ENCODE measurements around the gene PRKCA.
"Not testable (repeated sequence)": the region's sequence is repeated elsewhere in the genome, so short reads cannot be mapped to it uniquely, and the experiment has no call there.

PRKCA gene

DNA sequence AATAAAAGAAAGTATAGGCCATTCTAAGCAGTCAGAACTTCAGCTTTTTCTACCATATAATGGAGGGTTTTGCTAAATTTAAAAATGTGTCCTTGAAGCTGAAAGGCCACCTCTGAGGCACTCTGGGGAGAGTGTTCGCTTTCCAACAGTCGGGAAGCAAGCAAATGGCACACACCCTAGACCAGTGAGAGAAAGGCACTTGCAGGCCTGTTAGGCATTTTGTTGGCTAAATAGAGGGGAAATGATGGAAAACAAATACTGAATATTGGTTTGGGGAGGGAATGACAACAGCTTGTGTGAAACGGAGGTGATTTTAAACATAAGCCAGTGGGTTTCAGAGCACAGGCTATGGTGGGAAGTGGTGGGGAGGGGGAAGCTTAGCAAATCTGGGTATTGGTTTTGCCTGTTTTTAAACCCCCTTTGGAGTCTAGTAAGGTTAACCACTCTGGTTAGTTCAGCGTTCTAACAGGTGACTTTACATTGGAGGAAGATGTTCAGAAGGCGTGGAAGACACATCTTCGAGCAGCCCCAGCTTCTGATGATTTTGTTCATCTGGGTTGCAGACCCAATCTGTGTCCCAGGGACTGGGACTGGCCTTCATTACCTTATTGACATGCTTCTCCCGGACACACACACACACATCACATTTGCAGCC is 90.5 kb downstream of the PRKCA start:
- no peak for DNase-seq

DNA sequence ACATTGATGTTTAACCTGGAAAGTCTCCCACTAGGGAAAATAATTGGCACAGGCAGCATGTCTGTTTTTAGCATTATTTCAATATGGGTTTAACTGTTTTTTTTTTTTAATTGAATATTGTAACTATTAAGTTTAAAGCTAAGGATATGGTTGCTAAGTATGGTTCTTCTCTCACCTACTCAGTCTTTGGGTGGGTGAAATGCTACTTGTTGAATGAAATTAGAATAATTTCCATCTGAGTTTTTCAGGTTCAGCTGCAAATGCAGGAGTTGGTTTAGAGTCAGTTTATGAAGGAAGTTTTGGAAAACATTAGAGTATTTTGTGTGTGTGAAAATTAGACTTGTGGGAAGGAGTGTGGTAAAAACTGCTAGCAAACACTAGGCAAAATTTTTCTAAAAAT is 93.5 kb downstream of the PRKCA start:
- DNase-seq, result no peak

DNA sequence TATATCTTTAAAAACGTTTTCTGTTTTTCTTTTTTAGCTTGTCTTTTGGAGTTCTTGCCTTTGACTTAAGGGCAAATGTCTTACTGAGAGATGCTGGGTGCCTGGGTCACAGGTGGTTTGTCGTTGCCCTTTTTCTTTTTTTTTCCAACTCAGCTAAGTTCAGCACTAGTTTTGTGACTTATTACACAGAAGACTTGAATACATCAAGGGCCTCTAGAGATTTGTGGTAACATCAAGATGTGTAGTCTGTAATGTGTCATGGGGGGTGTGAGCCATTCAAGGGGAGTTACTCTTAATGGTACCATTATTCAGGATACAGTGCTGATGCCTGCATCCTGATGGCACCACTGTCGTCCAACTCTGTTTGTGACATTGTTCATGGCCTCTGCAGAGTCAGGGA is 95.1 kb downstream of the PRKCA start:
- no peak for DNase-seq

DNA sequence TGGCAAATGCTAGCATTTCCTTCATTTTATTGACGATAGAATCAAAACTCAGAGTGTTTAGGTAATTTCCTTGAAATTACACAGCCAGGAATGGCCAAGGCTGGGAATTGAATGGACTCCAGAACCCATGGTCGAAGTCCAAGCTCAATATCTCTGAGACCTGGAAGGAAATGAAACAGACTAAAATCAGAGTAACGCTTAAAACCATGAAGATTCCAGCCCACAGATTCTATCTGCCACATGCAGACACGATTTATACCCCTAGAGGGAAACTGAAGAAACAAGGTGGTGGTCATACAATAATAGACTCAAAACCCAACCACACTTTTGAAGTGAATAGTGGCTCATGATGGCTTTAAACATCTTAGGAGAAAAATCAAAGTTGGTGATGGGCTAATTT is 95.6 kb downstream of the PRKCA start:
- no peak for DNase-seq

DNA sequence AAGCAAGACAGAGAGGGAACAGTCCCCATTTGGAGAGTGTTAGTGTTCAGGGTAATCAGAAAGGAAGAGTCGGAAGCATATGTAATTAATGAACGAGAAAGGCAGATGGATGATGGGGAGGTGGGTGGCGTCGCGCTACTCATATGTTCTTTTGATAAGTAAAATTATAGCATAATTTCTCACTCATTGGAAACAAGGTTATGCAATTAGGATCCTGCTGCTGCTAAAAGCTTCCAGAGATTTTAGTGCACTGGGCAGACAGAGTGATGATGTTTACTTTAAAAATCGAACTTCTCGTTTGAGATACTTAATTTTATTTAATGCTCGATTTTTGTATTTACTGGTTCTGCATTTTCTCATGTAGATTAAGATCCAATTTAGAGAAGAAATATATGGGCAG is 96.2 kb downstream of the PRKCA start:
- DNase-seq, result no peak

DNA sequence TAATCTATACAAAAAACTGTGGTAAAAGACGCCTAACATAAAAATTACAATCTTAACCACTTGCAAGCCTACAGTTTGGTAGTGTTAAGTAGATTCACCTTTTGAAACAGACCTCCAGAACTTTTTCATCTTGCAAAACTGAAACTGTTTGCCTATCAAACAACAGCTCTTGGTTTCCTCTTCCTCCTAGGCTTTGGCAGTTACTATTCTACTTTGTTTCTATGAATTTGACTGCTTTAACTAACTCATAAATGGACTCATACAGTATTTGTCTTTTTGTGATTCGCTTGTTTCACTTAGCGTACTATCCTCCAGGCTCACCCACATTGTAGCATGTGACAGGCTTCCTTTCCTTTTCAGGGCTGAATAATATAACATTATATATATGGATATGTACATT is 97.0 kb downstream of the PRKCA start:
- no peak for DNase-seq

DNA sequence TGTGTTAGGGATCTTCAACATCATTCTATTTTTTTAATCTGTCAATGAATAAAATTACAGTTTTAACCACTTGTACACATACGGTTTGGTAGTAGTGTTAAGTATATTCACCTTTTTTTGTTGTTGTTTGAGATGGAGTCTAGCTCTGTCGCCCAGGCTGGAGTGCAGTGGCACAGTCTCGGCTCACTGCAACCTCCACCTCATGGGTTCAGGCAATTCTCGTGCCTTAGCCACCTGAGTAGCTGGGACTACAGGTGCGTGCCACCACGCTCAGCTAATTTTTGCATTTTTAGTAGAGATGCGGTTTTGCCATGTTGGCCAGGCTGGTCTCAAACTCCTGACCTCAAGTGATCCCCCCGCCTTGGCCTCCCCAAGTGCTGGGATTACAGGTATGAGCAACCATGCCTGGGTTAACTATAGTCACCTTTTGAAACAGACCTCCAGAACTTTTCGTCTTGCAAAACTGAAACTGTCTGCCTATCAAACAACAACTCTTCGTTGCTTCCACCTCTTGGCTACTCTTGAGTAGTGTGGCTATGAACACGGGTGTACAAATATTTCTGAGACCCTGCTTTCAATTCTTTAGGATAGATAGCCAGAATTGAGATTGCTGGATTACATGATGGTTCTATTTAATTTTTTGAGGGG is 97.8 kb downstream of the PRKCA start:
- DNase-seq, result not testable (repeated sequence)

DNA sequence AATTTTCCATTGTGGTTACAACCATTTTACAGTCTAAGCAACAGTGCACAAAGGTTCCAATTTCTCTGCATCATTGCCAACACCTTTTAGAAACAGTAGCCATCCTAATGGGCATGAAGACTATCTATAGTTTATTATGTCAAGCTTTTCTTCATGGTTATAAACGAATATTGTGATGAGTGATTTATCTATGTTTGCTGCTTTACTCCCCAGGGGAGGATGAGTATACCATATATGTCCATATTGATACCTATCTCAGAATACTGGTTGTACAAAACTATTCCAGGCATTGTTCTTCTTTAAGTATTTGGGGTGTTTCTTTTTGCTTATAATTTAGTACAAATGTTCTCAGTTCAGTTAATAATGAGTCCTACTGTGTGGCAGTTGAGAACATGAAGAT is 98.3 kb downstream of the PRKCA start:
- DNase-seq, result no peak

DNA sequence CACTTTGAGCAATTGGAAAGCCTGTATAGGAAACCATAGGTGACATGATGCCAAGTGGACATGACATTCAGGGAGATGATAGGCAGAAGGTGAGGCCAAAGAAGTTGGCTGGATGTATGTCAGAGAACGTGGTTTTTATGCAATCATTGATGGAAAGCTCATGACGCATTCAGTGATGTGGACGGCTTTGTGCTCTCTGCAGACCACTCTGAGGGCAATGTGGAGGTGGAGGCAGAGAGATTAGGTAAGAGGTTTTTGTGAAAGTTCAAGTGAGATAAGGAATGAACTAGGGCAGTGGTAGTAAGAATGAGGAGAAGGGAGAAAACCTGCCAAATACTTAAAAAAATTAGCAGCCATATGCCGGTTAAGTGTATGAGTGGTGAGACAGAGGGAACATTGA is 99.0 kb downstream of the PRKCA start:
- no peak for DNase-seq

DNA sequence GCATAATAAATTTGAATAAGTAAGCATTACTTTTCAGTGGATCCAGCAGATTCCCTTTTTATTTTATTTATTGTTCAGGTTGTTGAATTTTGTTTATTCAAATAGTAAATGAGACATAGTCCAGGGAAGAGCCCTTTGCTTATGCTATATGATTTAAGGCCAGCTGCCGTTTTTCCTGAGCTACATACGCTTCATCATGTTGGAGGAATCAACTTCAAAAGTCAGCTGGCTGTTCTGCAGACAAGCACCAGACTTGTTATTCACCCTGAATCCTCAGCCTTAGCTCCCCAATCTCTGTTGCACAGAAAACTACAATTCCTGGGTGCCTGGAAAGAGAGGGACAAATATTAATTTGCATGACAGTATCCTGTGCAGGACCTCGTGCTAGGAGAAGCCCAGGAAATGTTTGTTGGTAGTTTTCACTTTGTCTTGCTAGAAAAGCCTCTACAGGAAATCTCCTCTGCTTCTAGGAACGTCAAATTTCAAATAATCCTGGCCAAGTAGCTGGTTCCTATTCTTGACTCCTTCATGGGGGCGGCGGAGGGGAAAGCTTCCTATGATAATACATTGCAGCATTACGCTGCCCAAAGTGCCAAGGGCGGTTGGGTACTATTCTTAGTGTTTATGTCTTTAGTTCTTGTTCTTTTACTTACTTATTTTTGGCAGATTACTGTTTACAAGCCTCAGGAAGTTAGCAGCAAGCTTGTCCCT is 101.6 kb downstream of the PRKCA start:
- no peak for DNase-seq

DNA sequence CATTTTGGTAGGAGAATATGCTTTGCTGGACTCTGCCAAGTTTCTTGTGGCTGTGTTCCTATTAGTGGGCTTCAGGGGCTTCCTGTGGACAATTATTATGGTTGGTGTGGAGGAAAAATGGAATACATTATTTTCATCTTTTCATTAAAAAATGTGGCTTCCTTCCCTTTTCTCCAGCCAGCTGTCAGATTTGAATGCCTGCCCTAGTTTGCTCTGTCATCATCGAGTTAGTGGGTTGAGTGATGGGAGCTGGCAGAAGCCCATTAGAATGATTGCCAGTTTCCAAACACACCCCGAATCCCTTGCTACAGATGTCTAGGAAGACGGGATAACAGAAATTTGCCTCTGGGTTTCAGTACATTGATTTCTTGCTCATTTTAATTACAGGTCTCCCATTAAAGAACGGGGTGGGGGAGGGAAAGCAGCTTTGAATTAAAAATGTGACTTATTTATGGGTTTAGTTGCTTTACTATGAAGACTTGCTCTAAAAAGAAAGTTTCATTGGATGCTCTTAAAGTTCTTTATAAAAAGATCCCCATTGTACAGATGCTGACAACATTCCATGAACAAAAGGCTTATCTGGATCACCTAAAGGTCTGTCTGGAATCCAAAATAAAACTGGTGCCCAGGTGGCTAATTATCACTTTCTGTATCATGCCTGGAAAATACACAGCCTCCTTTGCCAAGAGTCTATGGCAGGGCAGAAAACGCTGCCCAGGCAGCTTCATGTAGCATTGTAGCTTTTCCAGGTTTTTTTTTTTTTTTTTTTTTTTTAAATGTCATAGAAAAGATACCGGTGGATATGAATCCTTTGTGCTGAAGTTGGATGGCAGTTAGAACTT is 103.6 kb downstream of the PRKCA start:
- DNase-seq, result no peak

DNA sequence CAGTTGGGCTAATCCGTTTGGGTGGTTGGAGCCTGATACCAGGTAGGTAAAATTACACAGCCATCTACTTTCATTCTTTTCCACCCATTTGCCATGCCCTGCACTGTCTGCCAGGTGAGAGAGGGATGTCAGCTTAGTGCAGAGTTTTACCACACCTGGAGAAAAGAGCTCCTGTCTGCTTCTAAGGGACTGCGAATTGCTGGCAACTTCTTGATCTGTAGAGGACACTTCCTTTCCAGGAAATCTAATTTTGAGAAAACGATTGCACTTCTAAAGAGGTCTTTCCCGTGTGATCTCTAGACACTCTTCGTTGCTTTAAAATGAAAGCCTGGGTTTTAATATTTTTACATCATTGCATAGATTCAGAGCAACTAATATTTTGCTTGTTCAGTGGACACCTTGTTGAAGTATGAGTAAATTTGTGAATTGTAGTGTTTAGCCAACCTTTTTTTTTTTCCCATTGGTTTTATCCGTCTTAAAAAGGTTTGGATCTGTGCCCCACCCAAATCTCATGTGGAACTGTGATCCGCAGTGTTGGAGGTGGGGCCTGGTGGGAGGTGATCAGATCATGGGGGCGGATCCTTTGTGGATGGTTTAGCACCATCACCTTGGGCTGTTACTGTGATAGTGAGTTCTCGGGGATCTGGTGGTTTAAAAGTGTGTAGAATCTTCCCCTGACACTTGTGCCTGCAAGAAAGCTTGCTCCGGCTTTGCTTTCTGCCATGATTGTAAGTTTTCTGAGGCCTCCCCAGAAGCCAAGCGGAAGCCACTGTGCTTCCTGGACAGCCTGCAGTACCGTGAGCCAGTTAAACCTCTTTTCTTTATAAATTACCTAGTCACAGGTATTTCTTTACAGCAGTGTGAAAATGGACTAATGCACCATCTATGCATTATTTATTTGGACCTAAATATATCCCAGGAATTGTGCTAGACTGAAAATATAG is 104.6 kb downstream of the PRKCA start:
- no peak for DNase-seq

DNA sequence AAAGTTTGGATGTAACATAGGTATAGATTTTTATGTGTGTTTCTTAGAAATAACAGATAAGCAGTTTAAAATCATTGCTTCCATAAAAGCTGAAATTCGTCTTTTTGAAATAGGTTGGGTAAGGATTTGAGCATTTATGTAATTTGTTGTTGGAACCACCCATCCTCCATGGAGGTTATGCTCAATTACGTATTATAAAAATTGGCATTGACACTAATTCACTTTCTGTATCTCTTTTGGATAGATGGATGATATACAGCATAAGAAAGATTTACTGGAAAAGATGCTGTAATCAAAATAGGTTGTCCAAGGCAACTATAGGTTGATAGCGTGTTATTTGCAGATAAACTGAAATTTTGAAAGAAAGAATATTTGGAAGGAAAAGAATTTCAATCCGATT is 105.5 kb downstream of the PRKCA start:
- DNase-seq, result no peak

DNA sequence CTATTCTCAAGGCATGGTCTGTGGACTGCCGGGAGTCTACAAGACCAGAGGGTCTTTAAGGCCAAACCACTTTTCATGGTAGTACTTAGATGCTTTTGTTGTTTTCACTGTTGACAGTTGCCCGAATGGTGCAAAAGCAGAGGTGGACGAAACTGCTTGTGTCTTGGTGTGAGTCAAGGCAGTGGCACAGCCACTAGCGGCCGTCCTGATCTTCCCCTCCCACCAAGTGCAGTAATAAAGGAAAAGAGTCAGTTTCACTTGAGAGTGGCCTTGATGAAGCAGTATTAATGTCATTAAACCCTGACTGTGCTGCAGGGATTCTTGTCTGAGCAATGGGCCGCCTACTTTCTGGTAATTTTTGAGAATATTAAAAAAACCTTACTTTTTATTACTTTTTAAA is 109.1 kb downstream of the PRKCA start:
- no peak for DNase-seq

DNA sequence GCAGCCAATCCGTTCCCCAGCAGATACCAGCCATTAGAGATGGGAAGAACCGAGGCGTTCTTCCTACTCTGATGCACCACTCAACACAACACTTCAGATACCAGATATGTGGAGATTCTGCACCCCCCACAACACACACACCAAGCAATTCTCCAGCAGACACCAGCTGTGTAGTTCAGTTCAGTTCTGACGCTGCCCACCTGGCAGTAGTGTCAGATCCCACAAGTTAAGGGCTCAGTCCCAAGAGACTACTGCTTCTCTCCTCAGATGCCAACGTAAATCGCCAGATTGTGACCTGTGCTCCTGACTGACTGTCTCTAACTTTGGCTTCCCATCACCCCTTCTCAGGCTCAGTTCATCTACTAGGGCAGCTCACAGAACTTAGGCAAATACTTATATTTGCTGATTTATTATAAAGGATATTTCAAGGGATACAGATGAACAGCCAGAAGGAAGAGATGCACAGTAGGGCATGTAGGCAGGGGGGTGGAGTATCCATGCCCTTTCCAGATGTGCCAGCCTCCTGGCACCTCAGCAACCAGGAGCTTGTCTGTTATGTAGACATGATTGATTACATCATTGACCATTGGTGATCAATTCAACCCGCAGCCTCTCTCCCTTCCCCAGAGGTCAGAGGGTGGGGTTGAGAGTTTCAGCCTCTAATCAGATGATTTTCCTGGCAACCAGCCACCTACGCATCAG is 110.6 kb downstream of the PRKCA start:
- DNase-seq, result no peak

DNA sequence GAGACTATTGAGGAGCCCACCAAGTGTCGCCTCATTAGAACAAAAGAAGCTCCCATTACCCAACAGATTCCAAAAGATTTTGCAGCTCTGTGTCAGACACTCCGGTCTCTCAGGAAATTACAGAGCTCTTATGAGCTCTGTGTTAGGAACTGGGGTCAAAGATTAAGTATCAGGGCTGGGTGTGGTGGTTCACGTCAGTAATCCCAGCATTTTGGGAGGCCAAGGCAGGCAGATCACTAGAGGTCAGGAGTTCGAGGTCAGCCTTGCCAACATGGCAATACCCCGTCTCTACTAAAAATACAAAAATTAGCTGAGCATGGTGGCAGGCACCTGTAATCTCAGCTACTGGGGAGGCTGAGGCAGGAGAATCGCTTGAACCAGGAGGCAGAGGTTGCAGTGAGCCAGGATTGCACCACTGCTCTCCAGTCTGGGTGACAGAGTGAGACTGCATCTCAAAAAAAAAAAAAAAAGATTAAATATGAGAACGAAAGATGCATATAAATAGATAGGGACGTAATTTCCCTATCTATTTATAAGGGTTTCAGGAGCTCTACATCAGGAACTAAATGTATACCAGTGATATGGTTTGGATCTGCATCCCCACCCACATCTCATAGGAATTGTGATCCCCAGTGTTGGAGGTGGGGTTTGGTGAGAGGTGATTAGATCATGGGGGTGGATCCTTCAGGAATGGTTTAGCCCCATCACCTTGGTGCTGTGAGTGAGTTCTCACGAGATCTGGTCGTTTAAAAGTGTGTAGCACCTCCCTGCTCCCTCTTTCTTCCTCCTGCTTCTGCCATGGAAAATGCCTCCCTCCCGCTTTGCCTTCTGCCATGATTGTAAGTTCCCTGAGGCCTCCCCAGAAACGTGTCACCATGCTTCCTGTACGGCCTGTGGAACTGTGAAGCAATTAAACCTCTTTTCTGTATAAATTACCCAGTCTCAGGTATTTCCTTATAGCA is 111.4 kb downstream of the PRKCA start:
- DNase-seq, result no peak

DNA sequence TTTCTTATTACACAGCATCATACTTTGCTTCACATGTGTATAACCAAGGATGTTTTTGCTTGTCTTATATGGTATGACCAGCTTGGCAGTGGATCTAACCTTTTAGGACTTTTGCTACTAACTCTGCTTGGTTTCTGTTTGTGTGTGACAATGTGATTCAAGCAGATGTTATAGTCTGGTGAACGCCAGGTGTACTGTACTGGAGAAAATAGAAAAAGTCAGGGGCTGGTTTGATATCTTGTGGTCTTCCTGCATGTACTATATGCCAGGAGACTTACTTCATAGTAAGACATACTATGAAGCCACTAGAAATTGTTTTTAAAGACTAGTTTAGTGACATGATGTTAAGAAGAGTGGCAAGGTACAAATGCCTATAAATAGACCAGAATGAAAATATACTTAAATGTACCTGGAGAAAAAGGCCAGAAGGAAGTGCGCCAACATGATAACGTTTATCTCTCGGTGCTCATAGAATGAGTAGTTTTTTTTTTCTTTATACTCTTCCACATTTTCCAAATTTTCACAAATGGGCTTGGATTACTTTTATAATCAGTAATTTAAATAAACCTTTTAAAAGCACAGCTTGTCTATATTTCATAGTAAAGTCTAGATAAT is 112.3 kb downstream of the PRKCA start:
- no peak for DNase-seq

DNA sequence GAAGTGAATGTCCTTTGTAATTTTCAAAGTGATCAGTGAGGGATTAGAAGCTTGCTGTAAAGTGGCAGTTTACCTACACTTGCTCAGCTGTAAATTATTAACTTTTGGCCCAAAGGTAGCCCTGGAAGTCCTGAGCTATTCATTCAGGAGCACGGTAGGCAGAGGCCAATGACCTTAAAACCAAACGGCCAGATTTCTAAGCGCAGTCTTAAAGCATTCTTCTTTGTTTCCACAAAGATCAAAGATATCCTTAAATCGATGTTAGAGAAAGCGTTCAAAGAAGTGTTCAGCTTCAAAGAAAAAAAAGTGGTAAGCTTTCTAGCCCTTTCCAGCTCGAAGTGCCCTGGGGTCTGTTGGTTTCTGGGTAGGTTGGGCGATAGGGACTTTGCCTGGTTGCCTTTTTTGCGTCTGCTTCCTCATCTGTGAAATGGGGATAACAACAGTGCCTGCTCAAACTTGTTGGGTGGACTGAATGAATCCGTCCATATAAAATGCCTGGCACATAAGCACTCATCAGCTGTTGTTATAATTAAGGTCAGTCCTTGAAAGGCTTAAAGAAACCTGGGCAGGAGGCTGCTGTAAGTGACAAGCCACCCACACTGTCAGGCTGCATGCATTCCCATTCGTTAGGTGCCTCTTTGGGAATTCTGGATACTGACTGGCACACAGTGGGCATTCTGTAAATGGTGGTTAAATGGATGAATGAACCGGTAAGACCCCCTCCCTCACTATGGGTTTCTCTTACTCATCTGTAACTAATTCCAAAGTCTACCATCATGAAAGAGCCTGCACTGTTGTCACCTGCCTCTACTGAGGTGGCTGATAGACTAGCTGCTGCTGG is 113.2 kb downstream of the PRKCA start:
- DNase-seq, result no peak

All from GDM1 (cell line).